Measurements from ENCODE around the gene ASPHD2.
"Not testable (repeated sequence)": the region's sequence is repeated elsewhere in the genome, so short reads cannot be mapped to it uniquely, and the experiment has no call there.

Gene ASPHD2

GRCh38 chr22:26416670-26417276, 12.3 kb upstream of the ASPHD2 start:
- DNase-seq (ENCODE audit: low spot score) = peak; percentile 70

- DNase-seq (ENCODE audit: low spot score) = no peak
Observed at GRCh38 chr22:26417406-26417805, 11.7 kb upstream of the ASPHD2 start.

- DNase-seq (ENCODE audit: low spot score) = no peak
Observed at GRCh38 chr22:26418620-26419019, 10.4 kb upstream of the ASPHD2 start.

GRCh38 chr22:26426924-26427323, 2.1 kb upstream of the ASPHD2 start:
- no peak for DNase-seq (ENCODE audit: low spot score)

GRCh38 chr22:26429458-26430286, 612 bp downstream of the ASPHD2 start:
- no peak for DNase-seq (ENCODE audit: low spot score)

GRCh38 chr22:26430600-26430999, 1.5 kb downstream of the ASPHD2 start:
- DNase-seq (ENCODE audit: low spot score) = no peak

- no peak for DNase-seq (ENCODE audit: low spot score)
Observed at GRCh38 chr22:26431261-26431995, 2.4 kb downstream of the ASPHD2 start.

GRCh38 chr22:26432619-26433311, 3.7 kb downstream of the ASPHD2 start:
- no peak for DNase-seq (ENCODE audit: low spot score)

- no peak for DNase-seq (ENCODE audit: low spot score)
Observed at GRCh38 chr22:26433805-26434204, 4.7 kb downstream of the ASPHD2 start.

GRCh38 chr22:26435327-26436093, 6.5 kb downstream of the ASPHD2 start:
- no peak for DNase-seq (ENCODE audit: low spot score)

- no peak for DNase-seq (ENCODE audit: low spot score)
Observed at GRCh38 chr22:26436903-26437515, 7.9 kb downstream of the ASPHD2 start.

GRCh38 chr22:26437694-26438392, 8.8 kb downstream of the ASPHD2 start:
- DNase-seq (ENCODE audit: low spot score) = peak; percentile 44

- not testable (repeated sequence) for DNase-seq (ENCODE audit: low spot score)
Observed at GRCh38 chr22:26438776-26439175, 9.7 kb downstream of the ASPHD2 start.

- no peak for DNase-seq (ENCODE audit: low spot score)
Observed at GRCh38 chr22:26439559-26439958, 10.5 kb downstream of the ASPHD2 start.

- DNase-seq (ENCODE audit: low spot score) = peak; percentile 37
Observed at GRCh38 chr22:26442086-26442756, 13.2 kb downstream of the ASPHD2 start.

- DNase-seq (ENCODE audit: low spot score) = no peak
Observed at GRCh38 chr22:26443901-26444690, 15.0 kb downstream of the ASPHD2 start.

- DNase-seq (ENCODE audit: low spot score) = no peak
Observed at GRCh38 chr22:26444777-26445176, 15.7 kb downstream of the ASPHD2 start.

- no peak for DNase-seq (ENCODE audit: low spot score)
Observed at GRCh38 chr22:26445577-26446275, 16.7 kb downstream of the ASPHD2 start.
